Neural cell (in vitro differentiated cells): ENCODE data around the gene PDZD4. TPM values are rescaled to one million over a fixed set of nuclear protein-coding genes. Genes with fewer than 3 reads are reported as not detected.

Experiments
- H2AFZ ChIP-seq: fragments of 200-600, 300-800 bp; sonication (generic), shearing (Covaris generic); 2 replicates; pipeline ENCODE4 v1.6.0; 2014; ENCODE audit warnings: low read depth, mild to moderate bottlenecking, antibody characterized with exemption, low read length, moderate library complexity
- H3F3A ChIP-seq: fragments of 200-600 bp; shearing (Covaris generic); 2 replicates; pipeline ENCODE4 v1.6.1; 2016; ENCODE audit warnings: mild to moderate bottlenecking, moderate library complexity, mixed read lengths, antibody characterized with exemption, low read length; ENCODE audit not compliant: insufficient read depth, poor library complexity, severe bottlenecking
- H3K27ac ChIP-seq: fragments of 200-600, 300-800 bp; sonication (generic), shearing (Covaris generic); 2 replicates; pipeline ENCODE4 v1.5.1; 2014; ENCODE audit warnings: mild to moderate bottlenecking, low read length, moderate library complexity
- H3K27me3 ChIP-seq: fragments of 300-800, 200-600 bp; sonication (generic), shearing (Covaris generic); 2 replicates; pipeline ENCODE4 v1.6.0; 2014; ENCODE audit warnings: mild to moderate bottlenecking, low read depth, low read length, moderate library complexity; ENCODE audit not compliant: insufficient read depth
- H3K36me3 ChIP-seq: fragments of 300-800, 200-600 bp; sonication (generic), shearing (Covaris generic); 2 replicates; pipeline ENCODE4 v1.5.1; 2014; ENCODE audit warnings: mild to moderate bottlenecking, antibody characterized with exemption, low read length, moderate library complexity; ENCODE audit not compliant: insufficient read depth
- H3K4me2 ChIP-seq: fragments of 300-800, 200-600 bp; sonication (generic), shearing (Covaris generic); 2 replicates; pipeline ENCODE4 v1.6.0; 2014; ENCODE audit warnings: mild to moderate bottlenecking, low read length
- H3K4me3 ChIP-seq: fragments of 300-800, 200-600 bp; sonication (generic), shearing (Covaris generic); 2 replicates; pipeline ENCODE4 v1.5.1; 2014; ENCODE audit warnings: mild to moderate bottlenecking, low read length, moderate library complexity
- H3K79me2 ChIP-seq: fragments of 200-600 bp; shearing (Covaris generic); replicated peaks from 2 replicates; pipeline ENCODE4 v1.6.0; 2014; ENCODE audit warnings: mild to moderate bottlenecking, low read length, moderate library complexity; ENCODE audit not compliant: insufficient read depth
- H3K9ac ChIP-seq: fragments of 300-800, 200-600 bp; sonication (generic), shearing (Covaris generic); 2 replicates; pipeline ENCODE4 v1.6.1; 2016; ENCODE audit warnings: mild to moderate bottlenecking, low read length, mixed read lengths
- H3K9me2 ChIP-seq: fragments of 200-600 bp; shearing (Covaris generic); 2 replicates; pipeline ENCODE4 v1.6.1; 2016; ENCODE audit warnings: mild to moderate bottlenecking, low read length, mixed read lengths; ENCODE audit not compliant: insufficient read depth
- H3K9me3 ChIP-seq: fragments of 200-600, 300-800 bp; sonication (generic), shearing (Covaris generic); 2 replicates; pipeline ENCODE4 v1.6.1; 2016; ENCODE audit warnings: mild to moderate bottlenecking, mixed run types, low read length, moderate library complexity, mixed read lengths
- H4K20me1 ChIP-seq: fragments of 200-600 bp; shearing (Covaris generic); 2 replicates; pipeline ENCODE4 v1.6.1; 2016; ENCODE audit warnings: mild to moderate bottlenecking, mixed run types; ENCODE audit not compliant: insufficient read depth
- CTCF ChIP-seq: fragments of 450-650 bp; IDR thresholded peaks from 2 replicates; pipeline ENCODE4 v1.5.1; 2014; ENCODE audit warnings: antibody characterized with exemption, mild to moderate bottlenecking, moderate library complexity; ENCODE audit not compliant: poor library complexity, severe bottlenecking
- EP300 ChIP-seq: fragments of 450-650 bp; conservative IDR thresholded peaks from 2 replicates; pipeline ENCODE4 v1.6.1; 2014; ENCODE audit warnings: antibody characterized with exemption, mild to moderate bottlenecking, moderate library complexity; ENCODE audit not compliant: poor library complexity, severe bottlenecking
- EZH2 ChIP-seq: fragments of 200-600, 300-800 bp; shearing (Covaris generic), sonication (generic); IDR thresholded peaks from 2 replicates; pipeline ENCODE4 v1.6.1; 2014; ENCODE audit warnings: antibody characterized with exemption, low read length, borderline replicate concordance, mild to moderate bottlenecking; ENCODE audit not compliant: insufficient read depth, poor library complexity, severe bottlenecking
- MXI1 ChIP-seq: fragments of 450-650 bp; conservative IDR thresholded peaks from 2 replicates; pipeline ENCODE4 v1.6.1; 2014; ENCODE audit warnings: antibody characterized with exemption, mild to moderate bottlenecking; ENCODE audit not compliant: poor library complexity, severe bottlenecking
- POLR2AphosphoS5 ChIP-seq: IDR thresholded peaks from 2 replicates; pipeline ENCODE4 v1.6.1; 2012
- RAD21 ChIP-seq: fragments of 450-650 bp; conservative IDR thresholded peaks from 2 replicates; pipeline ENCODE4 v1.6.1; 2014; ENCODE audit warnings: antibody characterized with exemption, mild to moderate bottlenecking, moderate library complexity
- REST ChIP-seq: IDR thresholded peaks from 2 replicates; pipeline ENCODE4 v1.6.1; 2012; ENCODE audit warnings: borderline replicate concordance
- SMC3 ChIP-seq: fragments of 450-650 bp; conservative IDR thresholded peaks from 2 replicates; pipeline ENCODE4 v1.6.1; 2014; ENCODE audit warnings: antibody characterized with exemption, mild to moderate bottlenecking, moderate library complexity; ENCODE audit not compliant: poor library complexity
- TAF1 ChIP-seq: IDR thresholded peaks from 2 replicates; pipeline ENCODE4 v1.6.1; 2012; ENCODE audit warnings: low read depth
- polyA plus RNA-seq: library from polyadenylated mRNA; depleted of rRNA; stranded (reverse); fragments of >200 nt; gene quantifications from 2 replicates; pipeline ENCODE4 v1.2.3, GENCODE V29; 2014

Gene PDZD4
- polyA plus RNA-seq, 1 donor from 2014 or later: 343 TPM

GRCh38 chrX:153865321-153865580, 34.9 kb upstream of the PDZD4 start:
- Histone ChIP-seq H2AFZ (no peak overlapping the region), H3K4me2 (no peak overlapping the region), H3F3A (no peaks in the 10 kb centered on the region), H3K9me2 (no peaks in the 10 kb centered on the region), H3K36me3 (no peaks in the 10 kb centered on the region), H4K20me1 (no peaks in the 10 kb centered on the region), H3K9me3 (no peaks in the 10 kb centered on the region), H3K79me2 (no peaks in the 10 kb centered on the region), H3K27ac (no peak overlapping the region), H3K27me3 (no peaks in the 10 kb centered on the region), H3K4me3 (no peak overlapping the region), H3K9ac (no peak overlapping the region)
- TF ChIP-seq MXI1 (no peak), SMC3 (no peak), EZH2 (no peak)

GRCh38 chrX:153864561-153865320, 34.4 kb upstream of the PDZD4 start:
- no peak for TF ChIP-seq RAD21
- TF ChIP-seq EZH2: no peak
- TF ChIP-seq TAF1: no peak
- TF ChIP-seq SMC3: no peak
- no peak for TF ChIP-seq REST
- TF ChIP-seq CTCF: no peak
- no peak for TF ChIP-seq MXI1
- TF ChIP-seq EP300: no peak
- no peak for TF ChIP-seq POLR2AphosphoS5
- no peak overlapping the region for H3K4me2 ChIP-seq
- H2AFZ ChIP-seq: no peak overlapping the region
- H3K27ac ChIP-seq: no peak overlapping the region
- H3K9ac ChIP-seq: no peak overlapping the region
- H3F3A ChIP-seq: no peaks in the 10 kb centered on the region
- no peak overlapping the region for H3K4me3 ChIP-seq
- no peaks in the 10 kb centered on the region for H3K79me2 ChIP-seq
- no peaks in the 10 kb centered on the region for H3K9me3 ChIP-seq
- no peaks in the 10 kb centered on the region for H3K27me3 ChIP-seq
- no peaks in the 10 kb centered on the region for H3K36me3 ChIP-seq
- no peaks in the 10 kb centered on the region for H4K20me1 ChIP-seq
- no peaks in the 10 kb centered on the region for H3K9me2 ChIP-seq
